ENCODE measurements around the gene CDH16. TPM values are rescaled to one million over a fixed set of nuclear protein-coding genes. Genes with fewer than 3 reads are reported as not detected.

The CDH16 gene
- total and polyA plus RNA-seq, 2 of the 13 experiments (the other 11 are each of a cell fraction or from before 2014, with no cell fraction given) = 2.7 to 3.9 TPM

GRCh38 chr16:66935314-66936011, 16.8 kb upstream of the CDH16 start, which contains the start of gene CES2 (continued):
- TF ChIP-seq, protein P1, sequence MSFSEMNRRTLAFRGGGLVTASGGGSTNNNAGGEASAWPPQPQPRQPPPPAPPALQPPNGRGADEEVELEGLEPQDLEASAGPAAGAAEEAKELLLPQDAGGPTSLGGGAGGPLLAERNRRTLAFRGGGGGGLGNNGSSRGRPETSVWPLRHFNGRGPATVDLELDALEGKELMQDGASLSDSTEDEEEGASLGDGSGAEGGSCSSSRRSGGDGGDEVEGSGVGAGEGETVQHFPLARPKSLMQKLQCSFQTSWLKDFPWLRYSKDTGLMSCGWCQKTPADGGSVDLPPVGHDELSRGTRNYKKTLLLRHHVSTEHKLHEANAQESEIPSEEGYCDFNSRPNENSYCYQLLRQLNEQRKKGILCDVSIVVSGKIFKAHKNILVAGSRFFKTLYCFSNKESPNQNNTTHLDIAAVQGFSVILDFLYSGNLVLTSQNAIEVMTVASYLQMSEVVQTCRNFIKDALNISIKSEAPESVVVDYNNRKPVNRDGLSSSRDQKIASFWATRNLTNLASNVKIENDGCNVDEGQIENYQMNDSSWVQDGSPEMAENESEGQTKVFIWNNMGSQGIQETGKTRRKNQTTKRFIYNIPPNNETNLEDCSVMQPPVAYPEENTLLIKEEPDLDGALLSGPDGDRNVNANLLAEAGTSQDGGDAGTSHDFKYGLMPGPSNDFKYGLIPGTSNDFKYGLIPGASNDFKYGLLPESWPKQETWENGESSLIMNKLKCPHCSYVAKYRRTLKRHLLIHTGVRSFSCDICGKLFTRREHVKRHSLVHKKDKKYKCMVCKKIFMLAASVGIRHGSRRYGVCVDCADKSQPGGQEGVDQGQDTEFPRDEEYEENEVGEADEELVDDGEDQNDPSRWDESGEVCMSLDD (CRISPR knock-in tag; IDR thresholded peaks at IDR 0.05; ENCODE audit: borderline replicate concordance) = peak; percentile 69; the same call in 1 of the 2 replicates
- TF ChIP-seq TAF1 (CRISPR knock-in tag; IDR thresholded peaks at IDR 0.05) (peak; percentile 89), SNAI1 (CRISPR knock-in tag; IDR thresholded peaks at IDR 0.05; ENCODE audit: borderline replicate concordance) (no peak), KLF9 (CRISPR knock-in tag; IDR thresholded peaks at IDR 0.05; ENCODE audit: low read depth) (peak; percentile 99), EHMT2 (IDR thresholded peaks at IDR 0.05; ENCODE audit: borderline replicate concordance, low read depth, low read length) (no peak), BATF2 (CRISPR knock-in tag; IDR thresholded peaks at IDR 0.05) (peak; percentile 92; the same call in 1 of the 2 replicates), PCBP1 (IDR thresholded peaks at IDR 0.05; ENCODE audit: borderline replicate concordance, low read depth, low read length) (no peak), ZFP36 (IDR thresholded peaks at IDR 0.05; ENCODE audit: borderline replicate concordance, low read depth, low read length, partially characterized antibody) (no peak), PRPF4 (IDR thresholded peaks at IDR 0.05; ENCODE audit: low read depth, low read length, poor library complexity, severe bottlenecking) (no peak), ZNF615 (CRISPR knock-in tag; IDR thresholded peaks at IDR 0.05; ENCODE audit: borderline replicate concordance) (no peak), PCBP2 (optimal IDR thresholded peaks at IDR 0.05; ENCODE audit: low read depth, low read length, poor library complexity, severe bottlenecking) (no peak), ZNF75D (CRISPR knock-in tag; IDR thresholded peaks at IDR 0.05; ENCODE audit: borderline replicate concordance) (no peak), TOE1 (CRISPR knock-in tag; IDR thresholded peaks at IDR 0.05) (no peak), SNRNP70 (IDR thresholded peaks at IDR 0.05; ENCODE audit: low read depth, low read length) (no peak), HNRNPH1 (optimal IDR thresholded peaks at IDR 0.05; ENCODE audit: low read depth, low read length) (no peak), ZNF780A (CRISPR knock-in tag; IDR thresholded peaks at IDR 0.05) (peak; percentile 76; the same call in 1 of the 2 replicates), ZNF292 (CRISPR knock-in tag; IDR thresholded peaks at IDR 0.05; ENCODE audit: borderline replicate concordance, low read depth) (peak; percentile 88), NAIF1 (CRISPR knock-in tag; IDR thresholded peaks at IDR 0.05; ENCODE audit: borderline replicate concordance) (no peak), YEATS2 (CRISPR knock-in tag; IDR thresholded peaks at IDR 0.05; ENCODE audit: borderline replicate concordance) (peak; percentile 71; the same call in 1 of the 2 replicates), ERF (CRISPR knock-in tag; IDR thresholded peaks at IDR 0.05) (peak; percentile 50; the same call in 1 of the 2 replicates), GPN1 (CRISPR knock-in tag; IDR thresholded peaks at IDR 0.05; ENCODE audit: borderline replicate concordance) (no peak)
- TF ChIP-seq, protein P2, sequence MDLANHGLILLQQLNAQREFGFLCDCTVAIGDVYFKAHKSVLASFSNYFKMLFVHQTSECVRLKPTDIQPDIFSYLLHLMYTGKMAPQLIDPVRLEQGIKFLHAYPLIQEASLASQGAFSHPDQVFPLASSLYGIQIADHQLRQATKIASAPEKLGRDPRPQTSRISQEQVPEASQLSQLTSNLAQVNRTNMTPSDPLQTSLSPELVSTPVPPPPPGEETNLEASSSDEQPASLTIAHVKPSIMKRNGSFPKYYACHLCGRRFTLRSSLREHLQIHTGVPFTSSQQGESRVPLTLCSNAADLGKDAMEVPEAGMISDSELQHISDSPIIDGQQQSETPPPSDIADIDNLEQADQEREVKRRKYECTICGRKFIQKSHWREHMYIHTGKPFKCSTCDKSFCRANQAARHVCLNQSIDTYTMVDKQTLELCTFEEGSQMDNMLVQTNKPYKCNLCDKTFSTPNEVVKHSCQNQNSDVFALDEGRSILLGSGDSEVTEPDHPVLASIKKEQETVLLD (CRISPR knock-in tag; IDR thresholded peaks at IDR 0.05; ENCODE audit: low read depth) = peak; percentile 57
- TF ChIP-seq, protein P3, sequence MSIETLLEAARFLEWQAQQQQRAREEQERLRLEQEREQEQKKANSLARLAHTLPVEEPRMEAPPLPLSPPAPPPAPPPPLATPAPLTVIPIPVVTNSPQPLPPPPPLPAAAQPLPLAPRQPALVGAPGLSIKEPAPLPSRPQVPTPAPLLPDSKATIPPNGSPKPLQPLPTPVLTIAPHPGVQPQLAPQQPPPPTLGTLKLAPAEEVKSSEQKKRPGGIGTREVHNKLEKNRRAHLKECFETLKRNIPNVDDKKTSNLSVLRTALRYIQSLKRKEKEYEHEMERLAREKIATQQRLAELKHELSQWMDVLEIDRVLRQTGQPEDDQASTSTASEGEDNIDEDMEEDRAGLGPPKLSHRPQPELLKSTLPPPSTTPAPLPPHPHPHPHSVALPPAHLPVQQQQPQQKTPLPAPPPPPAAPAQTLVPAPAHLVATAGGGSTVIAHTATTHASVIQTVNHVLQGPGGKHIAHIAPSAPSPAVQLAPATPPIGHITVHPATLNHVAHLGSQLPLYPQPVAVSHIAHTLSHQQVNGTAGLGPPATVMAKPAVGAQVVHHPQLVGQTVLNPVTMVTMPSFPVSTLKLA (IDR thresholded peaks at IDR 0.05) = no peak; the same call in 1 of the 2 replicates

Data from HepG2 (cell line).